ENCODE measurements around the gene ACKR3.

Gene ACKR3

GRCh38 chr2:236628256-236628901 lies 58.8 kb downstream of the ACKR3 start:
- Histone ChIP-seq H3K4me1 (ENCODE audit: control insufficient read depth in 1 of 2, insufficient read depth in 1 of 2, low read depth in 1 of 2, low read length in 1 of 2) (no peaks in the 10 kb centered on the region), H3K9me3 (no peaks in the 10 kb centered on the region), H3K27ac (no peak overlapping the region), H3K36me3 (no peaks in the 10 kb centered on the region), H3K4me3 (ENCODE audit: low read depth in 1 of 2, low read length in 1 of 2) (no peak overlapping the region), H3K27me3 (no peaks in the 10 kb centered on the region)
- TF ChIP-seq, protein P1, sequence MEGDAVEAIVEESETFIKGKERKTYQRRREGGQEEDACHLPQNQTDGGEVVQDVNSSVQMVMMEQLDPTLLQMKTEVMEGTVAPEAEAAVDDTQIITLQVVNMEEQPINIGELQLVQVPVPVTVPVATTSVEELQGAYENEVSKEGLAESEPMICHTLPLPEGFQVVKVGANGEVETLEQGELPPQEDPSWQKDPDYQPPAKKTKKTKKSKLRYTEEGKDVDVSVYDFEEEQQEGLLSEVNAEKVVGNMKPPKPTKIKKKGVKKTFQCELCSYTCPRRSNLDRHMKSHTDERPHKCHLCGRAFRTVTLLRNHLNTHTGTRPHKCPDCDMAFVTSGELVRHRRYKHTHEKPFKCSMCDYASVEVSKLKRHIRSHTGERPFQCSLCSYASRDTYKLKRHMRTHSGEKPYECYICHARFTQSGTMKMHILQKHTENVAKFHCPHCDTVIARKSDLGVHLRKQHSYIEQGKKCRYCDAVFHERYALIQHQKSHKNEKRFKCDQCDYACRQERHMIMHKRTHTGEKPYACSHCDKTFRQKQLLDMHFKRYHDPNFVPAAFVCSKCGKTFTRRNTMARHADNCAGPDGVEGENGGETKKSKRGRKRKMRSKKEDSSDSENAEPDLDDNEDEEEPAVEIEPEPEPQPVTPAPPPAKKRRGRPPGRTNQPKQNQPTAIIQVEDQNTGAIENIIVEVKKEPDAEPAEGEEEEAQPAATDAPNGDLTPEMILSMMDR (IDR thresholded peaks at IDR 0.05): no peak

DNA sequence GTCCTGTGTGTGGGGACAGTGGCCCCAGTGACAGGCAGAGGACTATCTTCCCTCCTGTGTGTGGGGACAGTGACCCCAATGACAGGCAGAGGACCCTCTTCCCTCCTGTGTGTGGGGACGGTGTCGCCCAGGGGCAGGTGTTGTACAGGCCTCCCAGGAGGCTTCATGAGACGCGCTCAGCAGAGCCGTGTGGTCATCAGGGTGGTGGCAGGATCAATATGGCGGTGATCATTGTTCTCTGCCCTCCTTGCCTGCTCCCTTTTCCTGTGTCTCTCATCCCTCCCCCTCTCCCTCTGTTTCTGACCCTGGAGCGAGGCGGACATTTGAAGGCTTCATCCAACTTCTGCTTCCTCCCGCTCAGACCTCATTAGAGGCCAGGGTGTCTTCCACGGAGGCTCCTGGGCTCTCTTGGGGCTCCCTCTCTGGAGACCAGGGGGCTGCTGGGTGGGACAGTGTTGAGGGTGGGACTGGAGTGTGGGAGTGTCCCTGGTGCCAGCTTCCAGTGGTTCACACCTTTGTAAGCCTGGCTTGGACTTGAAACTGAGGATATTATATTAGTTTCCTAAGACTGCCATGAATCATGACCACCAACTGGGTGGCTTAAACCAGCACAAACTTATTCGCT lies 59.5 kb downstream of the ACKR3 start:
- H3K4me1 ChIP-seq (ENCODE audit: control insufficient read depth in 1 of 2, insufficient read depth in 1 of 2, low read depth in 1 of 2, low read length in 1 of 2): no peaks in the 10 kb centered on the region
- no peak overlapping the region for H3K4me3 ChIP-seq (ENCODE audit: low read depth in 1 of 2, low read length in 1 of 2)
- H3K36me3 ChIP-seq: no peaks in the 10 kb centered on the region
- no peak overlapping the region for H3K27ac ChIP-seq
- TF ChIP-seq, protein P1 (IDR thresholded peaks at IDR 0.05): no peak
- H3K9me3 ChIP-seq: no peaks in the 10 kb centered on the region
- no peaks in the 10 kb centered on the region for H3K27me3 ChIP-seq

DNA sequence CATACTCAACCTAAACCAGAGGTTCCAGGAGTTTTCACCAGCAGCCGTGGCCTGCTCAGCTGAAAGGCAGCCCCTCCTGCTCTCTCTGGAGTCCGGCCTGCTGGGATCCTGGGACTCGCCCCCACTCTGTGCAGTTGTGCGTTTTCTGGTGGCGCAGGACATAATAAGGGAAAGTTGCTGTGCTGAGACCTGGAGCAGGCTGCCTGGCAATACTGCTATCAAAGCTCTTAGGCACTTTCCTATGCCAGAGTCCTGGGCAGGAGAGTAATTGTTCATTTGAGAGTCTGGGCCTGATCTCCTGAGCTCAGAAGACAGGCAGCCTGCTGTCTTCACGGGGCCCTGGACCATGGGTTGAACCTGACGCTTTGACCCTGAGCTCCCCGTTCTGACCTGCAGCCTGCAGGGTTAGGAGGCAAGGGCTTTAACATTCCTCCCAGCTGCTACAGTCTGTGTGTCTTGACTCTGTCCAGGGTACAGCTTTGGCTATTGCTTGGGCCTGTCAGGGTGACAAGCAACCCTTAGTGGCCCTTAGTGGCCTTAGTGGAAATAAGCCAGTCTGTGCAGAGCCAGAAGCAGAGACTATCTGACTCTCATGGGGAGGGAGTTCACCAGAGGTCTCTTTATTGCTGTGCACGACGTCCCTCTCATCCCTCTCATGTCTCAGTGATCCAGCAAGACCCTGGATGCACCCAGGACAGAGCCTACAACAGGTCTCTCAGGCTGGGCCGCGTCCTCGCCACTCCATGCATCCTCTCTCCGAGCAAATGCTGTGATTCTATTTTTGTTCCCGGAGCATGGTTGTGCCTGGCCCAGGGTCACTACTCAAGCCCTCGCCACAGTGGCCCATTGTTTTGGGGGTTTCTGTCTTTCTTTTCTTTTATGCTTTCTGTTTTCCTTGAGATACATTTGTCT lies 60.6 kb downstream of the ACKR3 start:
- H3K27me3 ChIP-seq: no peaks in the 10 kb centered on the region
- TF ChIP-seq, protein P1 (IDR thresholded peaks at IDR 0.05): no peak
- H3K4me1 ChIP-seq (ENCODE audit: control insufficient read depth in 1 of 2, insufficient read depth in 1 of 2, low read depth in 1 of 2, low read length in 1 of 2): no peaks in the 10 kb centered on the region
- no peak overlapping the region for H3K27ac ChIP-seq
- H3K4me3 ChIP-seq (ENCODE audit: low read depth in 1 of 2, low read length in 1 of 2): no peak overlapping the region
- H3K9me3 ChIP-seq: no peaks in the 10 kb centered on the region
- no peaks in the 10 kb centered on the region for H3K36me3 ChIP-seq

GRCh38 chr2:236631281-236631855 lies 61.7 kb downstream of the ACKR3 start:
- no peak overlapping the region for H3K27ac ChIP-seq
- no peaks in the 10 kb centered on the region for H3K36me3 ChIP-seq
- H3K9me3 ChIP-seq: no peaks in the 10 kb centered on the region
- no peaks in the 10 kb centered on the region for H3K27me3 ChIP-seq
- TF ChIP-seq, protein P1 (IDR thresholded peaks at IDR 0.05): no peak
- no peak overlapping the region for H3K4me3 ChIP-seq (ENCODE audit: low read depth in 1 of 2, low read length in 1 of 2)
- H3K4me1 ChIP-seq (ENCODE audit: control insufficient read depth in 1 of 2, insufficient read depth in 1 of 2, low read depth in 1 of 2, low read length in 1 of 2): no peaks in the 10 kb centered on the region

GRCh38 chr2:236631856-236632291 lies 62.2 kb downstream of the ACKR3 start:
- no peak overlapping the region for H3K27ac ChIP-seq
- no peak overlapping the region for H3K4me3 ChIP-seq (ENCODE audit: low read depth in 1 of 2, low read length in 1 of 2)
- TF ChIP-seq, protein P1 (IDR thresholded peaks at IDR 0.05): no peak

More at GRCh38 chr2:236631856-236632291, 62.2 kb downstream of the ACKR3 start:
- no peaks in the 10 kb centered on the region for H3K27me3 ChIP-seq
- H3K9me3 ChIP-seq: no peaks in the 10 kb centered on the region
- no peaks in the 10 kb centered on the region for H3K4me1 ChIP-seq (ENCODE audit: control insufficient read depth in 1 of 2, insufficient read depth in 1 of 2, low read depth in 1 of 2, low read length in 1 of 2)
- no peaks in the 10 kb centered on the region for H3K36me3 ChIP-seq

Data from neutrophil (primary cell).